ENCODE measurements around the gene KCNC1. TPM values are rescaled to one million over a fixed set of nuclear protein-coding genes. Genes with fewer than 3 reads are reported as not detected.
A peak's percentile ranks its signal among the peaks of the same experiment; 100 is the strongest.

KCNC1 gene
- total and polyA plus RNA-seq, 9 of the 15 experiments (the other 6 are each of a cell fraction or from before 2014, with no cell fraction given), result 0.05 to 0.08 TPM; not detected in 7

DNA sequence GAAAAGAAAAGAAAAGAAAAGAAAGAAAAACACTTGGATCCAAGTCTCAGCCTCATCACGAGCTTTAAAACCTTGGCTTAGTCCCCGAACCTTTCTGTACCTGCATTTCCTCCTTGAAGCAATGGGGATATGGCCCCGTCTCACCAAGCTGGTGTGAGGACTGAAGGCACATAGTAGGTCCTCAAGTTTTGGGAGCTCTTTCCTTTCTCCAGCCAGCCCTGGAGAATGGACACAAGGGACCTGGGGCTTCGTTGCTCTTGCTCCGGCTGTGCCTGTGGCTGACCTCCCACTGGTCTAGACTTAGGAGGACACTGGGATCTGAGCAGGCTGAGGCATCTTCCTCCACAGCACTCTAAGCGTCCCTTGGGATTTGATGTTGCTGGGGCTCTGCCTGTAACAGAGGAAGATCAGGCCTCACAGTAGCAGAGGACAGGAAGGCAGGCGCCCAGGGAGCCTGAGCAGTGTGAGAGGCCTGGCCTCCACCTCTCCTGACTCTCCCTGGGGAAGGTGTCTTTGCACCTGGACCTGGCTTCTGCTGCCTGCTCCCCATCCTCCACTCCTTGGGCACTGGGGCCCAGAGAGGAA, 32.8 kb downstream of the KCNC1 start:
- in situ Hi-C loops (cut with MboI), result loop anchor here (5.0 kb wide), 1 partner anchor 210 kb away; no protein-coding TSS in a partner anchor

More for the DNA sequence above, 32.8 kb downstream of the KCNC1 start:
- Histone ChIP-seq H3K4me1 (replicated peaks in 1 of 2; ENCODE audit: control insufficient read depth in 2 of 2, insufficient read depth in 2 of 2, low read length in 2 of 2) (peaks cover 4 to 16% of the 10 kb centered on the region in 2 experiments; a peak in 3 of 5 replicates), H3K79me2 (ENCODE audit: control insufficient read depth, insufficient read depth, low read length) (no peaks in the 10 kb centered on the region), H3K4me3 (no peak overlapping the region), H4K20me1 (replicated peaks; ENCODE audit: control insufficient read depth, insufficient read depth, low read length) (peaks cover 4% of the 10 kb centered on the region; the same call in 1 of the 2 replicates), H3K27me3 (ENCODE audit: control insufficient read depth in 2 of 2, insufficient read depth in 2 of 2, low read length in 2 of 2) (peaks cover 4 to 33% of the 10 kb centered on the region in 2 experiments; a peak in 4 of 5 replicates), H3K36me3 (ENCODE audit: control insufficient read depth, insufficient read depth, low read length) (no peaks in the 10 kb centered on the region), H3K4me2 (ENCODE audit: insufficient read depth, low read length) (no peak overlapping the region), H3K9me1 (ENCODE audit: control insufficient read depth, insufficient read depth, low read length) (no peaks in the 10 kb centered on the region), H3K9ac (ENCODE audit: insufficient read depth in 1 of 2, low read depth in 2 of 2, low read length in 2 of 2) (no peak overlapping the region), H2AFZ (ENCODE audit: low read depth, low read length) (no peak overlapping the region), H3K27ac (ENCODE audit: extremely low read depth, low read depth, low read length) (no peak overlapping the region), H3K9me3 (replicated peaks; ENCODE audit: control insufficient read depth, insufficient read depth, low read depth, low read length) (no peaks in the 10 kb centered on the region)
- BruUV-seq (replicated peaks), result no TSS peak
- POLR2A ChIA-PET, result interaction anchor here (0.8 kb wide), 1 partner anchor 24 kb away, joined by 3 read pairs; no protein-coding TSS in a partner anchor
- ATAC-seq, result no peak
- 0% methylated on average over 5 of the region's 7 CpGs for WGBS (ENCODE audit: insufficient coverage, low coverage, missing lambda C conversion rate)
- FAIRE-seq, result no peak
- TF ChIP-seq NFYB (IDR thresholded peaks at IDR 0.05; ENCODE audit: extremely low read depth, insufficient read length) (no peak), SMC3 (conservative IDR thresholded peaks at IDR 0.05; ENCODE audit: insufficient read depth, low read depth, low read length) (no peak), ZKSCAN1 (IDR thresholded peaks at IDR 0.05; ENCODE audit: low read depth, low read length) (peak; percentile 89)
- TF ChIP-seq, protein P1, sequence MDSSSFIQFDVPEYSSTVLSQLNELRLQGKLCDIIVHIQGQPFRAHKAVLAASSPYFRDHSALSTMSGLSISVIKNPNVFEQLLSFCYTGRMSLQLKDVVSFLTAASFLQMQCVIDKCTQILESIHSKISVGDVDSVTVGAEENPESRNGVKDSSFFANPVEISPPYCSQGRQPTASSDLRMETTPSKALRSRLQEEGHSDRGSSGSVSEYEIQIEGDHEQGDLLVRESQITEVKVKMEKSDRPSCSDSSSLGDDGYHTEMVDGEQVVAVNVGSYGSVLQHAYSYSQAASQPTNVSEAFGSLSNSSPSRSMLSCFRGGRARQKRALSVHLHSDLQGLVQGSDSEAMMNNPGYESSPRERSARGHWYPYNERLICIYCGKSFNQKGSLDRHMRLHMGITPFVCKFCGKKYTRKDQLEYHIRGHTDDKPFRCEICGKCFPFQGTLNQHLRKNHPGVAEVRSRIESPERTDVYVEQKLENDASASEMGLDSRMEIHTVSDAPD (CRISPR knock-in tag; IDR thresholded peaks at IDR 0.05), result no peak
- TF ChIP-seq, protein P2, sequence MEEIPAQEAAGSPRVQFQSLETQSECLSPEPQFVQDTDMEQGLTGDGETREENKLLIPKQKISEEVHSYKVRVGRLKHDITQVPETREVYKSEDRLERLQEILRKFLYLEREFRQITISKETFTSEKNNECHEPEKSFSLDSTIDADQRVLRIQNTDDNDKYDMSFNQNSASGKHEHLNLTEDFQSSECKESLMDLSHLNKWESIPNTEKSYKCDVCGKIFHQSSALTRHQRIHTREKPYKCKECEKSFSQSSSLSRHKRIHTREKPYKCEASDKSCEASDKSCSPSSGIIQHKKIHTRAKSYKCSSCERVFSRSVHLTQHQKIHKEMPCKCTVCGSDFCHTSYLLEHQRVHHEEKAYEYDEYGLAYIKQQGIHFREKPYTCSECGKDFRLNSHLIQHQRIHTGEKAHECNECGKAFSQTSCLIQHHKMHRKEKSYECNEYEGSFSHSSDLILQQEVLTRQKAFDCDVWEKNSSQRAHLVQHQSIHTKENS (CRISPR knock-in tag; IDR thresholded peaks at IDR 0.05), result no peak
- TF ChIP-seq, protein P3, sequence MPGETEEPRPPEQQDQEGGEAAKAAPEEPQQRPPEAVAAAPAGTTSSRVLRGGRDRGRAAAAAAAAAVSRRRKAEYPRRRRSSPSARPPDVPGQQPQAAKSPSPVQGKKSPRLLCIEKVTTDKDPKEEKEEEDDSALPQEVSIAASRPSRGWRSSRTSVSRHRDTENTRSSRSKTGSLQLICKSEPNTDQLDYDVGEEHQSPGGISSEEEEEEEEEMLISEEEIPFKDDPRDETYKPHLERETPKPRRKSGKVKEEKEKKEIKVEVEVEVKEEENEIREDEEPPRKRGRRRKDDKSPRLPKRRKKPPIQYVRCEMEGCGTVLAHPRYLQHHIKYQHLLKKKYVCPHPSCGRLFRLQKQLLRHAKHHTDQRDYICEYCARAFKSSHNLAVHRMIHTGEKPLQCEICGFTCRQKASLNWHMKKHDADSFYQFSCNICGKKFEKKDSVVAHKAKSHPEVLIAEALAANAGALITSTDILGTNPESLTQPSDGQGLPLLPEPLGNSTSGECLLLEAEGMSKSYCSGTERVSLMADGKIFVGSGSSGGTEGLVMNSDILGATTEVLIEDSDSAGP (CRISPR knock-in tag; IDR thresholded peaks at IDR 0.05), result no peak
- TF ChIP-seq, protein P4, sequence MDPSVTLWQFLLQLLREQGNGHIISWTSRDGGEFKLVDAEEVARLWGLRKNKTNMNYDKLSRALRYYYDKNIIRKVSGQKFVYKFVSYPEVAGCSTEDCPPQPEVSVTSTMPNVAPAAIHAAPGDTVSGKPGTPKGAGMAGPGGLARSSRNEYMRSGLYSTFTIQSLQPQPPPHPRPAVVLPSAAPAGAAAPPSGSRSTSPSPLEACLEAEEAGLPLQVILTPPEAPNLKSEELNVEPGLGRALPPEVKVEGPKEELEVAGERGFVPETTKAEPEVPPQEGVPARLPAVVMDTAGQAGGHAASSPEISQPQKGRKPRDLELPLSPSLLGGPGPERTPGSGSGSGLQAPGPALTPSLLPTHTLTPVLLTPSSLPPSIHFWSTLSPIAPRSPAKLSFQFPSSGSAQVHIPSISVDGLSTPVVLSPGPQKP (CRISPR knock-in tag; IDR thresholded peaks at IDR 0.05), result no peak
- intact Hi-C loops (cut with micrococcal nuclease), result no loop called here
- CTCF ChIA-PET (ENCODE audit: low intra/inter-chr PET ratio), result no interaction called here
- DNase-seq (ENCODE audit: extremely low read depth in 1 of 4, low spot score in 3 of 4), result no peak

Measured in K562 (cell line).